GM12892 (cell line): ENCODE measurements around the gene ETF1.
"Not testable (repeated sequence)": the region's sequence is repeated elsewhere in the genome, so short reads cannot be mapped to it uniquely, and the experiment has no call there.

ENCODE experiments used
- DNase-seq: peaks from one replicate; pipeline ENCODE4 v3.0.0; 2011; ENCODE audit not compliant: insufficient read length
- FAIRE-seq: peaks from 2 replicates; lab custom pipeline; 2011; peaks lifted over from hg19 to GRCh38; lab: Jason Lieb, UNC
- POLR2A ChIP-seq: IDR thresholded peaks from 2 replicates; pipeline ENCODE4 v1.6.1; 2011; ENCODE audit warnings: low read depth, low read length, control low read depth
- POLR2AphosphoS5 ChIP-seq: IDR thresholded peaks from 2 replicates; pipeline ENCODE4 v1.6.1; 2011; ENCODE audit warnings: low read depth, low read length, control low read depth
- TAF1 ChIP-seq: IDR thresholded peaks from 2 replicates; pipeline ENCODE4 v1.6.1; 2011; ENCODE audit warnings: low read depth, mild to moderate bottlenecking, control low read depth, low read length, borderline replicate concordance

Gene ETF1

GRCh38 chr5:138523406-138523805 is 19.6 kb downstream of the ETF1 start:
- DNase-seq (no peak), FAIRE-seq (no peak)
- no peak for TF ChIP-seq POLR2AphosphoS5
- TF ChIP-seq TAF1: no peak
- TF ChIP-seq POLR2A: no peak

GRCh38 chr5:138520971-138521370 is 22.1 kb downstream of the ETF1 start:
- FAIRE-seq: no peak
- TF ChIP-seq POLR2A: no peak
- TF ChIP-seq POLR2AphosphoS5: no peak
- TF ChIP-seq TAF1: no peak
- DNase-seq: no peak

GRCh38 chr5:138517437-138517836 is 25.6 kb downstream of the ETF1 start:
- TF ChIP-seq POLR2A: no peak
- no peak for FAIRE-seq
- no peak for DNase-seq

GRCh38 chr5:138515556-138516245 is 27.3 kb downstream of the ETF1 start:
- FAIRE-seq (no peak), DNase-seq (no peak)
- TF ChIP-seq POLR2AphosphoS5 (no peak), POLR2A (no peak), TAF1 (no peak)

GRCh38 chr5:138514021-138514420 is 29.0 kb downstream of the ETF1 start:
- TF ChIP-seq POLR2A: no peak
- DNase-seq: no peak
- FAIRE-seq: no peak

- FAIRE-seq: no peak
- no peak for DNase-seq
- TF ChIP-seq TAF1: no peak
- TF ChIP-seq POLR2AphosphoS5: no peak
- TF ChIP-seq POLR2A: no peak
Observed at GRCh38 chr5:138508958-138509357, 34.1 kb downstream of the ETF1 start.

- not testable (repeated sequence) for FAIRE-seq, DNase-seq
Observed at GRCh38 chr5:138507485-138507884, 35.6 kb downstream of the ETF1 start.

- FAIRE-seq (no peak), DNase-seq (no peak)
- TF ChIP-seq TAF1 (no peak), POLR2AphosphoS5 (peak; percentile 44; the same call in 1 of the 2 replicates), POLR2A (no peak)
Observed at GRCh38 chr5:138506370-138507306, 36.4 kb downstream of the ETF1 start.

- no peak for DNase-seq
- no peak for FAIRE-seq
- TF ChIP-seq TAF1 (no peak), POLR2A (no peak; the same call in 1 of the 2 replicates), POLR2AphosphoS5 (no peak; the same call in 1 of the 2 replicates)
Observed at GRCh38 chr5:138504799-138505198, 38.2 kb downstream of the ETF1 start.

- TF ChIP-seq TAF1: no peak
- TF ChIP-seq POLR2A: no peak
- TF ChIP-seq POLR2AphosphoS5: no peak
- peak; percentile 67 for FAIRE-seq
- no peak for DNase-seq
Observed at GRCh38 chr5:138503487-138504270, 39.4 kb downstream of the ETF1 start.

- TF ChIP-seq POLR2A (no peak), POLR2AphosphoS5 (no peak), TAF1 (no peak)
- DNase-seq (no peak), FAIRE-seq (no peak)
Observed at GRCh38 chr5:138502521-138502920, 40.5 kb downstream of the ETF1 start.
